Sigmoid colon (tissue), 7 donors: ENCODE measurements around the gene UNC5CL. TPM values are rescaled to one million over a fixed set of nuclear protein-coding genes. Genes with fewer than 3 reads are reported as not detected.

Experiments used
- DNase-seq: peaks from one replicate; pipeline ENCODE4 v3.0.0-alpha.2; 2019
- H3K27ac ChIP-seq, 4 donors: fragments of 200-600 bp; sonication (generic); one replicate each; pipeline ENCODE4 v1.5.1; 2016 to 2019; ENCODE audit warnings: mild to moderate bottlenecking in 1 of 4
- H3K27me3 ChIP-seq, 3 donors: fragments of 200-600 bp; sonication (generic); one replicate each; pipeline ENCODE4 v1.5.1; 2019; ENCODE audit warnings: mild to moderate bottlenecking in 1 of 3
- H3K36me3 ChIP-seq, 4 donors: fragments of 200-600 bp; sonication (generic); one replicate each; pipeline ENCODE4 v1.5.1; 2016 to 2019
- H3K4me1 ChIP-seq, 4 donors: fragments of 200-600 bp; sonication (generic); one replicate each; pipeline ENCODE4 v1.5.1; 2017 to 2019
- H3K4me3 ChIP-seq, 4 donors: fragments of 200-600 bp; sonication (generic); one replicate each; pipeline ENCODE4 v1.5.1; 2017 to 2019; ENCODE audit warnings: mild to moderate bottlenecking in 2 of 4, moderate library complexity in 1 of 4
- H3K9me3 ChIP-seq, 4 donors: fragments of 200-600 bp in 3 of 4; sonication (generic) in 3 of 4; one replicate each; pipeline versions ENCODE4 v1.5.1 to v1.6.1; 2013 to 2019
- CTCF ChIP-seq, 4 experiments: fragments of 450-650 bp in 3 of 4; fragments of 200-600 bp in 1 of 4; IDR thresholded peaks; one replicate each; pipeline ENCODE4 v1.5.1; 2016 to 2019; ENCODE audit warnings: antibody characterized with exemption in 4 of 4, mild to moderate bottlenecking in 3 of 4, moderate library complexity in 2 of 4
- EP300 ChIP-seq, 4 donors: sonication (generic); formaldehyde crosslinking; IDR thresholded peaks; one replicate each; pipeline ENCODE4 v1.6.1; 2017; ENCODE audit warnings: antibody characterized with exemption in 4 of 4
- POLR2A ChIP-seq, 2 donors: fragments of 450-650 bp; IDR thresholded peaks; one replicate each; pipeline ENCODE4 v1.6.1; 2016; ENCODE audit warnings: antibody characterized with exemption in 2 of 2, mild to moderate bottlenecking in 2 of 2, moderate library complexity in 2 of 2
- POLR2AphosphoS5 ChIP-seq, 4 donors: sonication (generic); formaldehyde crosslinking; IDR thresholded peaks; one replicate each; pipeline ENCODE4 v1.6.1; 2017; ENCODE audit warnings: antibody characterized with exemption in 4 of 4
- WGBS, 2 donors: extraction: QIAGEN DNeasy Blood & Tissue Kit; methylation state at CpG; one replicate each; pipeline ENCODE4 v1.1.7; 2013; 5-methylcytosine and 5-hydroxymethylcytosine counted together
- intact Hi-C: fragments of 100-400 bp; cut with DNase I; formaldehyde crosslinking; loops from one replicate; pipeline ENCODE4 v1.15.1; 2023
- polyA plus RNA-seq, 3 donors: library from polyadenylated mRNA; stranded (reverse); fragments of 200-250 nt; gene quantifications; one replicate each; pipeline ENCODE4 v1.2.3, GENCODE V29; 2013
- total RNA-seq, 4 donors: library from RNA; depleted of rRNA; stranded (reverse); fragments of >200 nt; gene quantifications; one replicate each; pipeline ENCODE4 v1.1.0, GENCODE V29; 2016
- donor health status: healthy with polysubstance abuse.
- donor health status: Bipolar disorder and iron deficiency.
- donor health status: healthy.

Gene UNC5CL
- total and polyA plus RNA-seq, 7 donors, result 0.36 to 6.0 (median 1.1) TPM

- Histone ChIP-seq H3K9me3 (no peaks in the 10 kb centered on the region), H3K36me3 (no peaks in the 10 kb centered on the region), H3K4me3 (no peak overlapping the region), H3K27ac (no peak overlapping the region), H3K27me3 (no peaks in the 10 kb centered on the region), H3K4me1 (peaks cover 0 to 47% (median 33%) of the 10 kb centered on the region in 4 donors)
- WGBS, 2 donors, result 69 to 86% methylated on average over 5 of the region's 5 CpGs
- TF ChIP-seq POLR2A (IDR thresholded peaks at IDR 0.05), result no peak
- TF ChIP-seq EP300 (IDR thresholded peaks at IDR 0.05), result no peak
- TF ChIP-seq CTCF (IDR thresholded peaks at IDR 0.05), result no peak
- intact Hi-C loops, result no loop called here
- DNase-seq, result no peak
Observed at GRCh38 chr6:41051873-41052272, 12.9 kb upstream of the UNC5CL start.

- TF ChIP-seq EP300 (IDR thresholded peaks at IDR 0.05) (no peak), POLR2AphosphoS5 (IDR thresholded peaks at IDR 0.05) (no peak), POLR2A (IDR thresholded peaks at IDR 0.05) (no peak), CTCF (IDR thresholded peaks at IDR 0.05) (no peak)
- Histone ChIP-seq H3K27me3 (no peaks in the 10 kb centered on the region), H3K9me3 (no peaks in the 10 kb centered on the region), H3K4me1 (peaks cover 0 to 34% (median 21%) of the 10 kb centered on the region in 4 donors), H3K4me3 (no peak overlapping the region), H3K36me3 (no peaks in the 10 kb centered on the region), H3K27ac (no peak overlapping the region)
- intact Hi-C loops, result no loop called here
- 68 to 91% methylated on average over 3 of the region's 3 CpGs for WGBS, 2 donors
- DNase-seq, result no peak
Observed at GRCh38 chr6:41050536-41050935, 11.5 kb upstream of the UNC5CL start.

GRCh38 chr6:41049955-41050354, 10.9 kb upstream of the UNC5CL start:
- no peak overlapping the region for H3K27ac ChIP-seq
- H3K4me1 ChIP-seq, result peaks cover 0 to 28% (median 16%) of the 10 kb centered on the region in 4 donors
- no peaks in the 10 kb centered on the region for H3K9me3 ChIP-seq
- DNase-seq, result no peak
- intact Hi-C loops, result no loop called here
- H3K36me3 ChIP-seq, result no peaks in the 10 kb centered on the region
- no peaks in the 10 kb centered on the region for H3K27me3 ChIP-seq
- H3K4me3 ChIP-seq, result no peak overlapping the region
- TF ChIP-seq POLR2AphosphoS5 (IDR thresholded peaks at IDR 0.05), result no peak
- no peak for TF ChIP-seq POLR2A (IDR thresholded peaks at IDR 0.05)
- no peak for TF ChIP-seq EP300 (IDR thresholded peaks at IDR 0.05)
- no peak for TF ChIP-seq CTCF (IDR thresholded peaks at IDR 0.05)
- 90 to 91% methylated on average over 7 of the region's 7 CpGs for WGBS, 2 donors

- no peaks in the 10 kb centered on the region for H3K36me3 ChIP-seq
- 89 to 95% methylated on average over 1 of the region's 1 CpG for WGBS, 2 donors
- no peaks in the 10 kb centered on the region for H3K9me3 ChIP-seq
- H3K27ac ChIP-seq, result no peak overlapping the region
- peaks cover 0 to 24% (median 13%) of the 10 kb centered on the region in 4 donors for H3K4me1 ChIP-seq
- H3K27me3 ChIP-seq, result no peaks in the 10 kb centered on the region
- no peak for DNase-seq
- H3K4me3 ChIP-seq, result no peak overlapping the region
- TF ChIP-seq POLR2A (IDR thresholded peaks at IDR 0.05) (no peak), CTCF (IDR thresholded peaks at IDR 0.05) (no peak), POLR2AphosphoS5 (IDR thresholded peaks at IDR 0.05) (no peak), EP300 (IDR thresholded peaks at IDR 0.05) (no peak)
- intact Hi-C loops, result no loop called here
Observed at GRCh38 chr6:41049521-41049920, 10.5 kb upstream of the UNC5CL start.
